ENCODE data around the gene SLC4A1. TPM values are rescaled to one million over a fixed set of nuclear protein-coding genes. Genes with fewer than 3 reads are reported as not detected.

The SLC4A1 gene
- polyA plus RNA-seq, 1 of the 3 experiments (the other 2 are of a cell fraction) = not detected

GRCh38 chr17:44223541-44224071 is 44.3 kb downstream of the SLC4A1 start:
- Histone ChIP-seq H3K36me3 (replicated peaks in 1 of 2; ENCODE audit: control insufficient read depth in 1 of 2, insufficient read depth in 2 of 2, low read length in 1 of 2) (peaks cover 0 to 3% of the 10 kb centered on the region in 2 experiments), H3K4me3 (ENCODE audit: low read depth in 2 of 2, low read length in 1 of 2) (no peak overlapping the region), H3K9ac (no peak overlapping the region), H3F3A (replicated peaks; ENCODE audit: insufficient read depth) (peaks cover 37% of the 10 kb centered on the region), H4K20me1 (ENCODE audit: insufficient read depth) (no peaks in the 10 kb centered on the region), H3K4me2 (peak overlapping the region; percentile 85), H3K27me3 (ENCODE audit: insufficient read depth) (no peaks in the 10 kb centered on the region), H2AFZ (ENCODE audit: low read depth) (no peak overlapping the region), H3K9me3 (no peaks in the 10 kb centered on the region), H3K4me1 (ENCODE audit: control insufficient read depth in 1 of 2, insufficient read depth in 2 of 2, low read depth in 1 of 2, low read length in 1 of 2) (peaks cover 13 to 18% of the 10 kb centered on the region in 2 experiments), H3K79me2 (ENCODE audit: insufficient read depth) (peaks cover 18% of the 10 kb centered on the region), H3K9me2 (no peaks in the 10 kb centered on the region), H3K27ac (ENCODE audit: low read depth in 2 of 2, low read length in 1 of 2) (peak overlapping the region; percentile 87 to 97)
- CTCF ChIA-PET = interaction anchor here (1.8 to 5.5 kb wide), 2 partner anchors 86 to 108 kb away, joined by 6 to 37 read pairs; partner anchors contain the start of gene RUNDC3A
- 30% methylated on average over 7 of the region's 7 CpGs for WGBS (ENCODE audit: low lambda C conversion rate)
- TF ChIP-seq YY1 (IDR thresholded peaks at IDR 0.05; ENCODE audit: low read depth) (no peak), JUND (IDR thresholded peaks at IDR 0.05) (0 out of 2 replicates have a peak, but pooled peaks have one; percentile 38), CHD2 (IDR thresholded peaks at IDR 0.05; ENCODE audit: low read length, partially characterized antibody) (peak; percentile 6), FOSL2 (IDR thresholded peaks at IDR 0.05; ENCODE audit: borderline replicate concordance, low read depth) (peak; percentile 39; the same call in 1 of the 2 replicates), EP300 (IDR thresholded peaks at IDR 0.05; ENCODE audit: borderline replicate concordance in 1 of 2, low read depth in 1 of 2, low read length in 1 of 2) (peak in 1 of 2 experiments; percentile 57; a peak in 1 of 4 replicates), TCF12 (IDR thresholded peaks at IDR 0.05) (peak; percentile 95), CTCF (IDR thresholded peaks at IDR 0.05) (no peak), MAX (IDR thresholded peaks at IDR 0.05; ENCODE audit: low read depth) (peak; percentile 46; the same call in 1 of the 2 replicates), PBX3 (IDR thresholded peaks at IDR 0.05) (peak; percentile 34; the same call in 1 of the 2 replicates), TAF1 (IDR thresholded peaks at IDR 0.05; ENCODE audit: borderline replicate concordance, low read depth, low read length) (no peak), RXRA (IDR thresholded peaks at IDR 0.05; ENCODE audit: borderline replicate concordance, low read depth) (peak; percentile 89; the same call in 1 of the 2 replicates), NFIC (IDR thresholded peaks at IDR 0.05; ENCODE audit: borderline replicate concordance) (peak; percentile 96), IRF3 (IDR thresholded peaks at IDR 0.05; ENCODE audit: low read depth, low read length) (no peak), TEAD4 (IDR thresholded peaks at IDR 0.05; ENCODE audit: borderline replicate concordance, insufficient read depth) (no peak; the same call in 1 of the 2 replicates), POLR2AphosphoS5 (IDR thresholded peaks at IDR 0.05; ENCODE audit: low read depth, low read length) (peak; percentile 35; the same call in 1 of the 2 replicates), USF1 (IDR thresholded peaks at IDR 0.05; ENCODE audit: borderline replicate concordance, low read depth) (no peak)
- POLR2A ChIA-PET = interaction anchor here (3.5 kb wide), 1 partner anchor 86 kb away, joined by 34 read pairs; the partner anchor contains the start of gene RUNDC3A
- no peak for DNase-seq
